Measurements from ENCODE around the gene ZRANB2. TPM values are rescaled to one million over a fixed set of nuclear protein-coding genes. Genes with fewer than 3 reads are reported as not detected.
A peak's percentile ranks its signal among the peaks of the same experiment; 100 is the strongest.

ZRANB2 gene
- total and polyA plus RNA-seq, 9 of the 15 experiments (the other 6 are each of a cell fraction or from before 2014, with no cell fraction given) = 80.8 to 264 (median 157) TPM

DNA sequence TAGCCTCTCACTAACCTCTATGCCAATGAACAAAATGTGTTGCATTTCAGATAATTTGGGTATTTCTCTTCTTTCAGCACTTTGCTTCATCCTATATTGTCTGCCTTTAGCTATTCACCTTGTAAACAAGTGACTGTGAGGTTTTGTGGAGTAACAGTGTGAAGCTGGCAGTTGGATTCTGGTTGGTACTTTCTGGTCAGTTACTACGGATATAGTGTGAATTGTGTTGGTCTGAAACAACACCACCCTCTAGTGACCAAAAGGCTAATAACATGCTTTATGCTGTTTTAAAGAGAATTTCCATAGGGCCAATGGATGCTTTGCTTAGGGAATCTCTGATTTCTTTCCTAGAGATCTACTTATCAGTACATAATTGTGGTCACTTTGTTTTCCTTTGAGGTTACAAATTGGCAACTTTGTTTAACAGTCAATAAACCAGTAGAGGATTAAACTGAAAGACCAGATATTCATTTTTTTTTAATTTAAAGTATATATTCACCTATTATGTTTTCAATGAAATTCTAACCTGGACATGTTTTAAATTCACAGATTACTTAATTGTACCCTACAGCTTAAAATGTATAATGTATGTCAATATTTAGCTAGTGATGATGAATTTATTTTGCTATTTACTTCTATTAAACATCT is 30.8 kb downstream of the ZRANB2 start (continued):
- TF ChIP-seq, protein P1, sequence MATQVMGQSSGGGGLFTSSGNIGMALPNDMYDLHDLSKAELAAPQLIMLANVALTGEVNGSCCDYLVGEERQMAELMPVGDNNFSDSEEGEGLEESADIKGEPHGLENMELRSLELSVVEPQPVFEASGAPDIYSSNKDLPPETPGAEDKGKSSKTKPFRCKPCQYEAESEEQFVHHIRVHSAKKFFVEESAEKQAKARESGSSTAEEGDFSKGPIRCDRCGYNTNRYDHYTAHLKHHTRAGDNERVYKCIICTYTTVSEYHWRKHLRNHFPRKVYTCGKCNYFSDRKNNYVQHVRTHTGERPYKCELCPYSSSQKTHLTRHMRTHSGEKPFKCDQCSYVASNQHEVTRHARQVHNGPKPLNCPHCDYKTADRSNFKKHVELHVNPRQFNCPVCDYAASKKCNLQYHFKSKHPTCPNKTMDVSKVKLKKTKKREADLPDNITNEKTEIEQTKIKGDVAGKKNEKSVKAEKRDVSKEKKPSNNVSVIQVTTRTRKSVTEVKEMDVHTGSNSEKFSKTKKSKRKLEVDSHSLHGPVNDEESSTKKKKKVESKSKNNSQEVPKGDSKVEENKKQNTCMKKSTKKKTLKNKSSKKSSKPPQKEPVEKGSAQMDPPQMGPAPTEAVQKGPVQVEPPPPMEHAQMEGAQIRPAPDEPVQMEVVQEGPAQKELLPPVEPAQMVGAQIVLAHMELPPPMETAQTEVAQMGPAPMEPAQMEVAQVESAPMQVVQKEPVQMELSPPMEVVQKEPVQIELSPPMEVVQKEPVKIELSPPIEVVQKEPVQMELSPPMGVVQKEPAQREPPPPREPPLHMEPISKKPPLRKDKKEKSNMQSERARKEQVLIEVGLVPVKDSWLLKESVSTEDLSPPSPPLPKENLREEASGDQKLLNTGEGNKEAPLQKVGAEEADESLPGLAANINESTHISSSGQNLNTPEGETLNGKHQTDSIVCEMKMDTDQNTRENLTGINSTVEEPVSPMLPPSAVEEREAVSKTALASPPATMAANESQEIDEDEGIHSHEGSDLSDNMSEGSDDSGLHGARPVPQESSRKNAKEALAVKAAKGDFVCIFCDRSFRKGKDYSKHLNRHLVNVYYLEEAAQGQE (IDR thresholded peaks at IDR 0.05; ENCODE audit: borderline replicate concordance) = peak; percentile 87
- TF ChIP-seq, protein P1 (CRISPR knock-in tag; IDR thresholded peaks at IDR 0.05; ENCODE audit: low read depth) = no peak
- TF ChIP-seq ZNF311 (CRISPR knock-in tag; IDR thresholded peaks at IDR 0.05) (no peak), ARID4B (CRISPR knock-in tag; IDR thresholded peaks at IDR 0.05) (no peak), ZNF165 (CRISPR knock-in tag; IDR thresholded peaks at IDR 0.05; ENCODE audit: borderline replicate concordance) (no peak), NFE2L1 (tag; IDR thresholded peaks at IDR 0.05; ENCODE audit: borderline replicate concordance, low read depth) (no peak), SMARCB1 (IDR thresholded peaks at IDR 0.05; ENCODE audit: insufficient read length, low read depth) (no peak), IRF2 (CRISPR knock-in tag; IDR thresholded peaks at IDR 0.05) (no peak), SP1 (CRISPR knock-in tag; IDR thresholded peaks at IDR 0.05) (no peak), ATF3 (IDR thresholded peaks at IDR 0.05) (no peak), ATF3 (CRISPR knock-in tag; conservative IDR thresholded peaks at IDR 0.05) (no peak), GATAD2A (IDR thresholded peaks at IDR 0.05) (0 out of 2 replicates have a peak, but pooled peaks have one; percentile 66), CEBPG (CRISPR knock-in tag; IDR thresholded peaks at IDR 0.05) (no peak), CEBPG (tag; conservative IDR thresholded peaks at IDR 0.05 in 1 of 2, IDR thresholded peaks at IDR 0.05 in 1 of 2) (no peak), ZNF644 (tag; IDR thresholded peaks at IDR 0.05; ENCODE audit: low read depth) (no peak)

All from K562 (cell line).